ENCODE results near the gene CLCN6.

- no peak for TF ChIP-seq CTCF (IDR thresholded peaks at IDR 0.05; ENCODE audit: insufficient read depth, low read length)
- TF ChIP-seq SPI1 (IDR thresholded peaks at IDR 0.05; ENCODE audit: borderline replicate concordance, low read depth): no peak
- TF ChIP-seq REST (IDR thresholded peaks at IDR 0.05; ENCODE audit: insufficient replicate concordance, low read depth): no peak
These were observed 31.2 kb downstream of the CLCN6 start for GRCh38 chr1:11836955-11837766.

Measured in HL-60 (cell line).